Upper lobe of left lung (tissue), 6 donors: Measurements from ENCODE around the gene MCCD1. TPM values are rescaled to one million over a fixed set of nuclear protein-coding genes. Genes with fewer than 3 reads are reported as not detected.
A peak's percentile ranks its signal among the peaks of the same experiment; 100 is the strongest.
"Not testable (repeated sequence)": the region's sequence is repeated elsewhere in the genome, so short reads cannot be mapped to it uniquely, and the experiment has no call there.

Experiments
- ATAC-seq, 2 donors: fragments of 200-7000 bp; cut with Tn5 transposase; one replicate each; pipeline ENCODE4 v1.9.1; 2022; ENCODE audit warnings: mild to moderate bottlenecking in 2 of 2, moderate library complexity in 2 of 2; ENCODE audit not compliant: low FRiP score in 2 of 2
- DNase-seq, 2 donors: peaks; one replicate each; pipeline ENCODE4 v3.0.0-alpha.2; 2019 to 2020
- H3K27ac ChIP-seq, 4 donors: fragments of 200-600 bp; sonication (generic); one replicate each; pipeline ENCODE4 v1.5.1; 2016 to 2019
- H3K27me3 ChIP-seq, 4 donors: fragments of 200-600 bp; sonication (generic); one replicate each; pipeline ENCODE4 v1.5.1; 2017 to 2019
- H3K36me3 ChIP-seq, 4 donors: fragments of 200-600 bp; sonication (generic); one replicate each; pipeline ENCODE4 v1.5.1; 2016 to 2019
- H3K4me1 ChIP-seq, 4 donors: fragments of 200-600 bp; sonication (generic); one replicate each; pipeline ENCODE4 v1.5.1; 2018 to 2019
- H3K4me3 ChIP-seq, 4 donors: fragments of 200-600 bp; sonication (generic); one replicate each; pipeline ENCODE4 v1.5.1; 2017 to 2019; ENCODE audit warnings: mild to moderate bottlenecking in 2 of 4, moderate library complexity in 1 of 4
- H3K9me3 ChIP-seq, 4 donors: fragments of 200-600 bp; sonication (generic); one replicate each; pipeline ENCODE4 v1.5.1; 2018 to 2019
- EP300 ChIP-seq, 4 donors: sonication (generic); formaldehyde crosslinking; IDR thresholded peaks; one replicate each; pipeline ENCODE4 v1.5.1; 2017; ENCODE audit warnings: antibody characterized with exemption in 4 of 4, control low read depth in 2 of 4
- POLR2A ChIP-seq, 4 donors: fragments of 450-650 bp; IDR thresholded peaks; one replicate each; pipeline ENCODE4 v1.5.1; 2016 to 2017; ENCODE audit warnings: antibody characterized with exemption in 4 of 4, mild to moderate bottlenecking in 2 of 4
- POLR2AphosphoS5 ChIP-seq, 2 donors: sonication (generic); formaldehyde crosslinking; IDR thresholded peaks; one replicate each; pipeline ENCODE4 v1.5.1; 2017; ENCODE audit warnings: antibody characterized with exemption in 2 of 2
- WGBS, 2 donors: methylation state at CpG; one replicate each; pipeline ENCODE4 v1.1.5; 2017 to 2018; 5-methylcytosine and 5-hydroxymethylcytosine counted together
- total RNA-seq, 6 donors: library from RNA; depleted of rRNA in 4 of 6; stranded (reverse); fragments of >200 nt in 4 of 6; gene quantifications; one replicate each; pipeline versions ENCODE4 v1.1.0 to v1.2.1, GENCODE V29; 2016 to 2021
- TF ChIP-seq, protein P1 (sequence below), 6 experiments: fragments of 450-650 bp in 4 of 6; fragments of 200-600 bp in 2 of 6; sonication (generic) in 2 of 6; IDR thresholded peaks; one replicate each; pipeline ENCODE4 v1.5.1; 2016 to 2019; ENCODE audit warnings: antibody characterized with exemption in 6 of 6
- donor health status: DM: no; HTN: no; CAD: no; lungs with moderate emphysema.
- donor health status: DM: no; HTN: yes; CAD: no; lungs with severe emphysema.

The MCCD1 gene
- total RNA-seq, 6 donors from 2014 or later: not detected

DNA sequence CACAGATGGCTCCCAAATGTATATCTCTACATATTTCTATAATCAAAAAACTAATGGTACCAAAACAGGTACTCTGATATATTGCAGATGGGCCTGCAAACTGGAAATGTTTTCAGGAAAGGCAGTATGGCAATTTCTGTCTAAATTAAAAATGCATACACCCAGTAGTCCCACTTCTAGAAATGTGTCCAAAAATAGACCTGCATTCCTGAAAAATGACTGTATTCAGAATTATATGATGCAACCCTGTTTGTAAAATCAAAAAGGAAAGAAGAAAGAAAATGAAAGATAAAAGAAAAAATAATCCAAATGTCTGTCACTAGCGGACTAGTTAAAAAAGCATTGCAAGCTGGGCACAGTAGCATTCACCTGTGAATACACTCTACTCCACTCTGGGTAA, 43.7 kb upstream of the MCCD1 start:
- 77 to 100% methylated on average over 1 of the region's 1 CpG for WGBS, 2 donors
- DNase-seq (no peak), ATAC-seq (no peak)
- no peaks in the 10 kb centered on the region for H3K27me3 ChIP-seq
- H3K4me3 ChIP-seq: no peak overlapping the region
- no peaks in the 10 kb centered on the region for H3K36me3 ChIP-seq
- no peak overlapping the region for H3K27ac ChIP-seq
- no peaks in the 10 kb centered on the region for H3K4me1 ChIP-seq
- H3K9me3 ChIP-seq: no peaks in the 10 kb centered on the region
- TF ChIP-seq, protein P1, sequence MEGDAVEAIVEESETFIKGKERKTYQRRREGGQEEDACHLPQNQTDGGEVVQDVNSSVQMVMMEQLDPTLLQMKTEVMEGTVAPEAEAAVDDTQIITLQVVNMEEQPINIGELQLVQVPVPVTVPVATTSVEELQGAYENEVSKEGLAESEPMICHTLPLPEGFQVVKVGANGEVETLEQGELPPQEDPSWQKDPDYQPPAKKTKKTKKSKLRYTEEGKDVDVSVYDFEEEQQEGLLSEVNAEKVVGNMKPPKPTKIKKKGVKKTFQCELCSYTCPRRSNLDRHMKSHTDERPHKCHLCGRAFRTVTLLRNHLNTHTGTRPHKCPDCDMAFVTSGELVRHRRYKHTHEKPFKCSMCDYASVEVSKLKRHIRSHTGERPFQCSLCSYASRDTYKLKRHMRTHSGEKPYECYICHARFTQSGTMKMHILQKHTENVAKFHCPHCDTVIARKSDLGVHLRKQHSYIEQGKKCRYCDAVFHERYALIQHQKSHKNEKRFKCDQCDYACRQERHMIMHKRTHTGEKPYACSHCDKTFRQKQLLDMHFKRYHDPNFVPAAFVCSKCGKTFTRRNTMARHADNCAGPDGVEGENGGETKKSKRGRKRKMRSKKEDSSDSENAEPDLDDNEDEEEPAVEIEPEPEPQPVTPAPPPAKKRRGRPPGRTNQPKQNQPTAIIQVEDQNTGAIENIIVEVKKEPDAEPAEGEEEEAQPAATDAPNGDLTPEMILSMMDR (IDR thresholded peaks at IDR 0.05): no peak
- no peak for TF ChIP-seq POLR2A (IDR thresholded peaks at IDR 0.05)
- no peak for TF ChIP-seq POLR2AphosphoS5 (IDR thresholded peaks at IDR 0.05)
- TF ChIP-seq EP300 (IDR thresholded peaks at IDR 0.05): no peak

DNA sequence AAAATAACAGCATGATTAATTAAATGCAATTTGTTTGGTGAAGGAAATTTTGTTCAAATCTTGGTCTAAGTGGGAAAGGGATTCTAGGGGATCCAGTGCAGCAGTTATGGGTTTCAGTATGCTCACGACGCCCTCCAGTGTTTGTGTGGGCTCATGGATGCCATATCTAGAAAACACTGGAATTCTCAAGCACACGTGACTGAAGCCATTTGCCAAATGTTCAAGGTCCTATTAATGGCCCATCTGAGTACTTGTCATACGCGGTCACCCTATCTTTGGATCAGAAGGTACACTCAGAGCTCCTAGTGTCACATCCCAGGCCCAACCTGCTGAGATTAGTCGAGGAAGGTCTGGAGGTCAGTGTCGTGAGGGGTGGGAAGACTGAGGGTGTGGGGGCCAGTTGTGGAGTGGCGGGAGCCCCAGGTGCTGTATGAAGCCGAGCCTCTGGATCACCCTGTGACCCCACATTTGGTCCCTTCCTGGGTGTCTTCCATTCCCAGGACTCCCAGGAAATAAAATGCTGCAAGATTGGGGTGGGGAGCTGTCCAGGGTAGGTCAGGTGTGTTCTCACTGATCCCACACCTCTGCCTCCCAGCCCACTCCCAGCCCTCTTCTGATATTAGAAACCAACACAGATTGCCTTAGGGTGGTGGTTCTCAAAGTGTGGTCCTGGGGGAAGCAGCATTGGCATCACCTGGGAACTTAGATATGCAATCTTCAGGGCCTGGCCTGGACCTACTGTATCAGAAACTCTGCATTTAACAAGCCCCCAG, 42.5 kb upstream of the MCCD1 start:
- not testable (repeated sequence) for H3K9me3 ChIP-seq, H3K27ac ChIP-seq, H3K36me3 ChIP-seq, DNase-seq, H3K4me1 ChIP-seq, H3K4me3 ChIP-seq, H3K27me3 ChIP-seq
- peak in 1 of 2 donors; percentile 77 for ATAC-seq
- no CpG with 5 or more reads among the region's 9 CpGs for WGBS, 2 donors

DNA sequence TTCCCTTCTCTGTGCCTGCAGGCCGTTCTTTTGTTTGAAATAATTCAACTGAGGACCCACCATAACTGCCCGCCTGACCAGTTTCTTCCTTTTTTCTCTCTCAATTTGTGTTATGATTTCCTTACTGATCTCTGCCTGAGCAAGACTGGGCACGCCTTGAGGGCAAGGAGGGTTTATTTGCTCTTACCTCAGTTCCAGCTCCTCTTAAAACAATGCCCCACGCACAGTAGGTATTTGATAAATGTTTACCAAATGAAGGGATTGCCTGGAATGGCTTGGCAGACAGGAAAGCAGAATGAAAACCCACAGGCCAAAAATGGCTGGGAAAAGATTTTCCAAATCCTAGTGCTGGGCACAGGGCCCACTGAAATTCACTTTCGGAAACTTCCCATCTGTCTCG, 41.1 kb upstream of the MCCD1 start:
- not testable (repeated sequence) for H3K27me3 ChIP-seq, H3K27ac ChIP-seq, DNase-seq, H3K9me3 ChIP-seq, H3K4me3 ChIP-seq, ATAC-seq, H3K36me3 ChIP-seq, H3K4me1 ChIP-seq
- WGBS, 2 donors: 76 to 78% methylated on average over 5 to 6 of the region's 6 CpGs

DNA sequence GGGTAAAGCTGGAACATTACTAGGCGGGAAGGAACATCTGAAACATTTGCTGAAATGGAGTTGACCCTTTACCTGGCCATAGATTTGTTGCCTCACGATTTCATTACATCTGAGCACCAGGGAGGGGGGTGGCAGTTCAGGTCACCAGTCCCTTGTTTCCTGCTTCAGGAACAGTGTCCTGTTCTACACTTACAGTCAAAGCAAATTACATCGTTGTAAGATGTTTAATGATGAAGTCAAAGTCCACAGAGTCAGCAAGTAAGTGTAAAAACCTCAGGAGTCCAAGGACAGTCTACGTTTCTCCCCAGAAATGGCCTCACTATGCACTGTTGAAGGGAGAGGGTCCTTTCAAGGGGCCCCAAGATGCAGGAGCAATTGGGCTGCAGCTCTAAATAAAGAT, 39.7 kb upstream of the MCCD1 start:
- H3K4me3 ChIP-seq: no peak overlapping the region
- 78 to 87% methylated on average over 4 of the region's 4 CpGs for WGBS, 2 donors
- H3K36me3 ChIP-seq: no peaks in the 10 kb centered on the region
- H3K27me3 ChIP-seq: no peaks in the 10 kb centered on the region
- peaks cover 4 to 13% (median 8%) of the 10 kb centered on the region in 4 donors for H3K4me1 ChIP-seq
- TF ChIP-seq POLR2A (IDR thresholded peaks at IDR 0.05): no peak
- no peak for TF ChIP-seq EP300 (IDR thresholded peaks at IDR 0.05)
- no peak for TF ChIP-seq POLR2AphosphoS5 (IDR thresholded peaks at IDR 0.05)
- TF ChIP-seq, protein P1 (IDR thresholded peaks at IDR 0.05): no peak
- ATAC-seq (no peak), DNase-seq (no peak)
- H3K9me3 ChIP-seq: no peaks in the 10 kb centered on the region
- no peak overlapping the region for H3K27ac ChIP-seq

DNA sequence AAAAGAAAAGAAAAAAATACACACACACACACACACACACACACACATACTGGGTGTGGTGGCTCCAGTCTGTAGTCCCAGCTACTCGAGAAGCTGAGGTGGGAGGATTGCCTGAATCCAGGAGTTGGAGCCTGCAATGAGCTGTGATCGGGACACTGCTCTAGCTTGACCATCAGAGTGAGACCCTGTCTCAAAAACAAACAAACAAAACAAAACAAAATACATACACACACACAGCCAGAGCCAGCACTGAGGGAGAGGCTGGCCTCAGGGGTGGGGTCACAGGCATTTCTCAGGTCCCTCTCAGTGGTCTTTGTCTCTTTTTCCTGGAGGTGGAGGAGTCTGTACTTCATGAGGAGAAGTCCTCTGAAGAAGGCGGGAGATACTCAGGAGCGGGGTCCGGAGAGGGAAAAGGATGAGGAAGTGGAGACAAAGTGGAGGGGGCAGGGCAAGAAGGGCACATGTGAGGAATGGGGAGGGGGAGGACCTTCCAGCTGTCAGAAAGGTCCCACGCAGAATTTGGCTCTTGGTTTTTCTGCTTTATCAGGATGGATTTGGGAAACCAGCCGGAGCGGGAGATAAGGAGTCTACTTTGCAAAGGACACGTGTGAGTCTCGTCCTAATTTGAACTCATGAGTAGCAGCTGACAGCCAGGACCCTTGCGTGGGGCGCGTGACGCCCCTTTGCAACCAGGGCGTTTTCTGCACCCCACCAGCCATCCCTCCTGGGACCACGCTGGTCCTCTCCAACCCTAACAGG, 38.5 kb upstream of the MCCD1 start:
- Histone ChIP-seq H3K27ac (no peak overlapping the region), H3K27me3 (no peaks in the 10 kb centered on the region), H3K4me3 (no peak overlapping the region), H3K9me3 (no peaks in the 10 kb centered on the region), H3K36me3 (no peaks in the 10 kb centered on the region), H3K4me1 (peaks cover 4 to 16% (median 8%) of the 10 kb centered on the region in 4 donors)
- 61 to 70% methylated on average over 16 of the region's 16 CpGs for WGBS, 2 donors
- DNase-seq (no peak), ATAC-seq (no peak)
- no peak for TF ChIP-seq POLR2A (IDR thresholded peaks at IDR 0.05)
- TF ChIP-seq EP300 (IDR thresholded peaks at IDR 0.05): no peak
- TF ChIP-seq, protein P1 (IDR thresholded peaks at IDR 0.05): no peak
- TF ChIP-seq POLR2AphosphoS5 (IDR thresholded peaks at IDR 0.05): no peak

DNA sequence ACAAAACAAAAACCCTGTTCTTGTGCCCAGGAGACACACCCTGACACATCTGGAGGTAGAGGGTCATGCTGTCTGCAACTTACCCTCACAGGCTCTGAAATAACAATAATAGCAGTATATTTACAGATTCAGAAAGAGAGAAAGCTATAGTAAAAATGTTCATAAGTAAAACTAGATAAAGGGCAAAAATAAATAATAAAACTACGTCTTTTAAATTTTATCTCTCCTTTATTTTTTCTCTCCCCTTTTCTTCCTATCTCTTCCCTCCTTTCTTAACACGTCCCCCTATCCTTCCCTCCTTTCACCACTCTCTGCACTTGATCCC, 35.2 kb upstream of the MCCD1 start:
- Histone ChIP-seq H3K4me3 (peak overlapping the region in 3 of 4 donors; percentile 53 to 71 (median 63)), H3K4me1 (peaks cover 13 to 30% (median 18%) of the 10 kb centered on the region in 4 donors), H3K27ac (peak overlapping the region in 2 of 4 donors; percentile 79 to 94)
- H3K9me3 ChIP-seq, H3K27me3 ChIP-seq, DNase-seq, ATAC-seq, H3K36me3 ChIP-seq: not testable (repeated sequence)
- WGBS, 2 donors: 0 to 1% methylated on average over 2 of the region's 2 CpGs
